HG03108 (cell line): ENCODE results near the gene ITGB5.
A peak's percentile ranks its signal among the peaks of the same experiment; 100 is the strongest.
"Not testable (repeated sequence)": the region's sequence is repeated elsewhere in the genome, so short reads cannot be mapped to it uniquely, and the experiment has no call there.

Source experiments
- ATAC-seq: cut with Tn5 transposase; IDR thresholded peaks from one replicate; pipeline ENCODE4 v1.9.1; 2021; ENCODE audit warnings: moderate library complexity; ENCODE audit not compliant: unreplicated experiment

ITGB5 gene

DNA sequence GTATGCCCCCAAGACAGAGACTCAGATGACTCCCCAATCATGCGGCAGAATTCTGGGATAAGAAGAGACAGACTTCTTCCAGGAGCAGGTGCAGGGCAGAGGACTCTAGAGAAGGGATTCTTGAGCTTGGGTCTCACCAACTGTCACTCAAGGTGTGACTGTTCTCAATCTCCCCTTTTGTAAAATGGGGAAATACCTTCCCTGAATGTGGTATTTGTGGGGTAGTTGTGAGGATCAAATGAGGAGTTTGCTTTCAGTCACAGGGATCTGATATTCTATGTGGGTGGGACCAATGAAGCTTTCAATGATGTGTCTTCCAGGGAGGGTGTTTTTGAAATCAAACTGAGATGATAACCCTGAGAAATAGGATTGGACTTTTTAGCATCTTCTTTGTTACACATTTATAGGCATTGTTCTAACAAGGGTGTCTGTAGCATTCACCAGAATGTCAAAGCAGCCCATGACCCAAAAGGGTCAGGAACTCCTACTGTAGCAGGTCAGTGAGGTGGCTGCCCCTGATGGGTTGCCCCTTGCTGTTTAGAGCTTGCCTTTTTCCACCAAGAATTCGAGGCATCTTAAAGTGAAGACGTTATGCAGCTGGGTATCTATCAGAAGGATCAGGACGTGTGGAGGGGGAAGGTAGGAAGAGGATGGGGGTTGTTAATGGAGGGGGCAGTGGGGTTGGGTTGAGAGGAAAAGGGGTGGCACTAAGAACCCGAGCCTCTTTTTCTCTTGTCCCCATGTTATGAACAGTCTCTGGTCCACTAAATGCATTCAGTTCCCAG lies 128.1 kb downstream of the ITGB5 start:
- ATAC-seq, result no peak

DNA sequence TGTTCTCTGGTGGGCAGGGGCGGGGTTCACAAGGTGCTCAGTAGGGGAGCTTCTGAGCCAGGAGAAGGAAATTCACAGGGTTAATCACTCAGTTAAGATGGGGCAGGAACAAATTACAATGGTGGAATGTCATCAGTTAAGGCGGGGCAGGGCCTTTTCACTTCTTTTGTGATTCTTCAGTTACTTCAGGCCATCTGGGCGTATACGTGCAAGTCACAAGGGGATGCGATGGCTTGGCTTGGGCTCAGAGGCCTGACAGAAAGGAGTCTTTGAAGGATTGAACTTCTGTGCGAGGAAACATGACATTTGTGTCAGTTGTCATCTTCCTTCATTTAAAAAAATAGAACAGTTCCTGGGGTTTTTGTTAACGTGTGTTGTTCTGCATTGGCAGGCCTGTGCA lies 129.2 kb downstream of the ITGB5 start:
- not testable (repeated sequence) for ATAC-seq

DNA sequence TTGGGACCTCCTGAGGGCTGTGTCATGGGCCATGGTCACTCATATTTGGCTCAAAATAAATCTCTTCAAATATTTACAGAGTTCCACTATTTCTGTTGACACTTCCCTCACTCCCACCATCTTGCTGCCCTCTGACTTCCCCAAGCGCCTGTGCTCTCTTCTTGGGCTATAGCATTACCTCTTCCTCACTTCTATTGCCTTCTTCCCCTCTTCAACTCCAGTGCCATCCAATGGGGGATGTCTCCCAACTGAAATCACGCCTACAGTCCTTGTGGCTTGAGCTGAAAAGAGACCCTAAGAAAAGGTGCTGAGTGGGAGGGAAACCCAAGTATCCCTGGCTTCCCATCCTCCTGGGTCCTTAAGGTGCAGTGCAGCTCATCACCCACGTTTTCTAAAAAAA lies 135.1 kb downstream of the ITGB5 start:
- ATAC-seq, result no peak

DNA sequence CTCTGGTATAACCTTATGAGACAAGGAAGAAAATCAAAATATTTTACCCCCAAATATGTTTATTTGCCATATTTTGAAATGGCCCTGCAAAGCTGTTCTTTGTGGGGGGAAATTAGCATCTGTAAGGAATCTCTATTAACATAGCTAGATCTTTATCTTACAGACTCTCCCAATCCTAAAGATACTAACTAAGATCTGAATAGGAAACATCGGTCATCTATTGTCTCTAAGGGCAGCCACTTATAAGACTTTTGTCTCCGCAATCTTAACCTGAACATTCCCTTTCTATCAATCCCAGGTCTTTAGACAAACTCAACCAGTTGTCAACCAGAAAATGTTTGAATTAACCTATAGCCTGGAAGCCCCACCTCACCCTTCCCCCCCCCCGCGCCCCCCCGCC lies 135.7 kb downstream of the ITGB5 start:
- ATAC-seq, result no peak

DNA sequence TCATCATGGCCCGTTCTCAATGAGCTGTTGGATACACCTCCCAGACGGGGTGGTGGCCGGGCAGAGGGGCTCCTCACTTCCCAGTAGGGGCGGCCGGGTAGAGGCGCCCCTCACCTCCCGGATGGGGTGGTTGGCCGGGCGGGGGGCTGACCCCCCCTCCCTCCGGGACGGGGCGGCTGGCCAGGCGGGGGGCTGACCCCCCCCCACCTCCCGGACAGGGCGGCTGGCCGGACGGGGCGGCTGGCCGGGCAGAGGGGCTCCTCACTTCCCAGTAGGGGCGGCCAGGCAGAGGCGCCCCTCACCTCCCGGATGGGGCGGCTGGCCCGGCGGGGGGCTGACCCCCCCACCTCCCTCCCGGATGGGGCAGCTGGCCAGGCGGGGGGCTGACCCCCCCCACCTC lies 137.3 kb downstream of the ITGB5 start:
- ATAC-seq, result not testable (repeated sequence)

DNA sequence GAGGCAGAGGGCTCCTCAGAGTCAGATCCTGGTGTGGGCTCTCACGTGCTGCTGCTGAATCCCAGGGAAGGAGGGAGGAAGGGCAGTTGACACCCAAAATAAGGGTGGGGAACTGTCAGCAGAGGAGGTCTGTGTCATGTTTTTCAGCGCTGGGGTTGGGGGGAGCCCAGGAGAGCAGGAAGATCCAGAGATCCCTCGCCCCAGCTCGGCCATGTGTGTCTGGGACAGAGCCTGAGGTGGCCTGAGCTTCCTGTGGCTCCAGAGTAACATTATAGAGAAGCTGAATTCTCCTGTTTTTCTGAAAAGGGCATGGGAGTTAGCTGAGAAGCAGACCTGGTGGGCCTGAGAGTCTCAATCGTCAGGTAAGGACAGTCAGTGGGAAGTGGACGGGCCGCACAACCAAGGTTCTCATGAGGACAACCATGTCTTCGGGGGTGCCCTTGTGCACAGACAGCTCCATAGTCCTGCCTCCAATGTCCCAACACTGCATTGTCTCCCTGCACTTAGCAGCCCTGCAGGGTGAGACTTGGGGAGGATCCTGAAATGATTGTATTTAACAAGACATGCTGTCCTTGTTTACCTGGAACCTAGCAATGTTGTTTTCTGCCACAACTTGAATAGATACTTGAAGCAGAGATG lies 138.5 kb downstream of the ITGB5 start:
- no peak for ATAC-seq

DNA sequence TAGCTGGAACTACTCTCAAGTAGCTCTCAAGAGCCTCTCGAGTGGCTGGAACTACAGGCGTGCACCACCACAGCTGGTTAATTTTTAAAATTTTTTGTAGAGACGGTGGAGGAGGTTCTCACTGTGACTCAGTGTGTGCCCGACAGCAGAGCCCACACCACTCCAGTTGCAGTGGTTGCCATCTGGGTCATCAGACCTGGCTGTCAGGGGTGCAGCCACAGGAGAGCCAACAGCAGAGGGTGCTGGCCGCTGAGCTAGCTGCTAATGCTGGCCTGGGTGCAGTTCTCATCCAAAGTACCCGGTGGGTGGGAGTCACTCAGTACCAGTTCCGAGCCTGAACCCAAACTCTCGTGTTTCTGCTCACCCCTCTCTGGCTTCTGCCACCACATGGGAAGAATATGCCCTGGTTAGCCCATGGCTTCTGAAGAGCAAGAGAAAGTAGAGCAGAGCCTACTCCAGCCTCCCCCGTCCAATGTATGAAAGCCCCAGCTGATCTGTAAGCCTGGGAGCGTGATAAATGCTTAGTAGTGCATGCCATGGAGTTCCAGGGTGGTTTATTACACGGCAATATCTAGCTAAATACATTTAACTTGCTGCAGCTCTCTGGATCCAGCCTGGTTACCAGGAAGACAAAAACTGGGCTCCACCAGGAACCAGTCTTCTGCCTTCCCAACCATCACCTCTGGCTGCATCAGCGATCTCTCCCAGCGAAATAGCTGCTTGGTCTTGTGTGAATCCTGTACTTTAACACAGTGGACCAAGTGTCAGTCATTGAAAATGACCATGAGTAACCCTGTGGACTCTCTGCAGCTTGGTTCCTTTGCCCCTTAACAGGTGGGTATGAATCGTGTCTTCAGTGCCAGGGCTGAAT lies 139.8 kb downstream of the ITGB5 start:
- no peak for ATAC-seq

DNA sequence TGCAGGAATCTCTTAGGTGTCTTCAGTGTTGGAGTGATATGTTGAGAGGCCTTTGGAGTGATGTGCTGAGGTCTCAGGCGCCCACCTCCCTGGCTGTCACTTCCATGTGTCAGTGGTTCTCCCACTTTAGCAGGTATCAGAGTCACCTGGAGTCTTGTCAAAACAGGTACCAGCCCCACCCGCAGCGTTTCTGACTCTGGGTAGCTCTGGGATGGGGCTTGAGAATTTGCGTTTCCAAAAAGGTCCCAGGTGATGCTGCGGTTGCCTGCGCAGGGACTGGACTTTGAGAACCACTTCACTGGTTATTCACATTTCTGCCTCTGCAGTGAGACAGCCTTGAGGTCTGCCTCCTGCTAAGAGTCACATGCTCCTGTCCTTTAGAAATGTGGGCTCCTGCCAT lies 141.4 kb downstream of the ITGB5 start:
- ATAC-seq, result no peak

DNA sequence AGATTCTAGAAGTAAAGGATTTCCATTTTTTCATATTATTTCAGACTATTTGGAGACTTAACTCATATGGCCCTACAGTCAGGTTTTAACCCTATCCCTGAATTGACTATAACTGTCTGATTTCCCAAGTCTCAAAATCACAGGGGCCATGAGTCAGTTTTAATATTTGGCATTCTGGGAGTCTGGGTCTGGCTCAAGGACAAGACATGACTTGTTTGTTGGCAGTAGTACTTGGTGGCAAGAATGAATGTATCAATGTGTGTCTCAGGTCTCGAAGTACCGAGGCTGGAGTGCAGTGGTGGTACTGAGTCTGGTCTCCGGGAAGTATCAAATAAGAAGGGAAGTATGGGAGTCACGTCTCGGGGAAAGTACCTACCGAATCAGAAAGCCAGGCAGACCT lies 146.1 kb downstream of the ITGB5 start:
- ATAC-seq, result no peak

DNA sequence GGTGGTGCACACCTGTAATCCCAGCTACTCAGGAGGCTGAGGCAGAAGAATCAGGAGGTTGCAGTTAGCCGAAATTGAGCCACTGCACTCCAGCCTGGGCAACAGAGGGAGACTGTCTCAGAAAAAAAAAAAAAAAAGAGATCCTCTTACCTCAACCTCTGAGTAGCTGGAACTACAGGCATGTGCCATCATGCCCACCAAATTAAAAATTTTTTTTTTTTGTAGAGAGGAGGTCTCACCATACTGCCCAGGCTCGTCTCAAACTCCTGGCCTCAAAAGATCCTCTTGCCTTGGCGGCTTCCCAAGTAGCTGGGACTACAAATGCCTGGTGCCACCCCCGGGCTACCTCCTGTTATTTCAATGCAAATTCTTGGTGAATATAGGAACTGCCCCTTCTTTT lies 155.4 kb downstream of the ITGB5 start:
- ATAC-seq, result no peak

DNA sequence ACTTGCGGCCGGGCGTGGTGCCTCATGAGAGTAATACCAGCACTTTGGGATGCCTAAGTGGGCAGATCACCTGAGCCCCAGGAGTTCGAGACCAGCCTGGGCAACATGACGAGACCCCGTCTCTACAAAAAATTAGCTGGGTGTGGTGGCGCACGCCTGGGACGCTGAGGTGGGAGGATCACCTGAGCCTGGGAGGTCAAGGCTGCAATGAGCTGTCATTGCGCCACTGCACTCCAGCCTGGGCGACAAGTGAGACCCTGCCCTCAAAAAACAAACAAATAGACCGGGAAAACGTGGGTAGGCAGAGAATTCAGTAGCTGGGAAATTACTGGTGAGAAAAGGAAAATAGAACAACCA lies 156.2 kb downstream of the ITGB5 start:
- ATAC-seq, result no peak

DNA sequence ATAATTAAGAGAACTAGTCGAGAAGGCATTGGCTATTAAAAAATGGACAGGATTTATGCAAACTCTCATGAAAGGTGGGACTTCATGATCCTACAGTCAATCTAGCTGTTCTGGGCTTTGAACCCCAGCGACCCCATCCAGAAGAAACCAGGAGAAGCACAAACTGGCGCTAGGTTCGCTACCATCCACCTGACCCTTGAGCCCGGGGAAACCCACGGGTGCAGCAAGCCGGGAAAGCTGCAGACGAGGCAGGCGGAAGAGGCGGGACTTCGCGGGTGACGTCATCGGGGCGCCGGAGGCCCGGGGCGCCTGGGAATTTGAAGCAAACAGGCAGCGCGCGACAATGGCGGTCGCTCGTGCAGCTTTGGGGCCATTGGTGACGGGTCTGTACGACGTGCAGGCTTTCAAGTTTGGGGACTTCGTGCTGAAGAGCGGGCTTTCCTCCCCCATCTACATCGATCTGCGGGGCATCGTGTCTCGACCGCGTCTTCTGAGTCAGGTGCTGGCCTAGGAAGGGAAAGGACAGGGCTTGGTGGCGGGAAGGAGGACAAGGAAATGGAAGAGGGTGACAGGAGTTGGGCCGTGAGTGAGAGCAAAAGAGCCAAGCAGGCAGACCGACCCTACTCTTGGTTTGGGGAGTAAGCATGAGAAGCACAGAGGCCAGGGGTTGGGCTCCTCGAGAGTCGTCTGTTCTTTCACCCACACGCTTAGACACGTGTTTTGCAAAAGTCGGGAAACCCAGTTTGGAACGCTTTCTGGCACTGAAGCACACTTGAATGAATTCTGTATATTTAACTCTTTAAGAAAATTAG lies 156.8 kb downstream of the ITGB5 start, which contains the start of gene UMPS:
Gene UMPS, plus strand, starts transcription at position 324 of the 812 bp plus-strand sequence. Its CDS starts 20 bp downstream, at position 344.
- ATAC-seq, result peak; percentile 94

DNA sequence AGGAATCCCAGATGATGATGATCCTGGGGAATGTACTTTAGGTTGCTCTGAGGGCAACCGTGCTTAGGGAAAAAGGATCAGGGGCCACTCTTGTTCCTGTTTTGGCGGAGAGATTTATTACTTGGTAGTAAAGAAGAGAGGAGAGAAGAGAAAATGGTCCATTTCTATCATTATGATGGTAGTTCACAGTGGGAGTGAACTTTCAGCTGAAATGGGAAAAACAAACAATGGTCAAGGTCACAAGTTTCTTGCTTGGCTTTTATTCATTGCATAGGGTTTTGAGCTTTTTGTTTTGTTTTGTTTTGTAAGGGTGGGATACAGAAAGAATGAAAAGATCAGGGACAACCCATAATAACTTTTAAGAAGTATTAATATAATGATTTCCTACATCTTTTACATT lies 164.6 kb downstream of the ITGB5 start:
- no peak for ATAC-seq

DNA sequence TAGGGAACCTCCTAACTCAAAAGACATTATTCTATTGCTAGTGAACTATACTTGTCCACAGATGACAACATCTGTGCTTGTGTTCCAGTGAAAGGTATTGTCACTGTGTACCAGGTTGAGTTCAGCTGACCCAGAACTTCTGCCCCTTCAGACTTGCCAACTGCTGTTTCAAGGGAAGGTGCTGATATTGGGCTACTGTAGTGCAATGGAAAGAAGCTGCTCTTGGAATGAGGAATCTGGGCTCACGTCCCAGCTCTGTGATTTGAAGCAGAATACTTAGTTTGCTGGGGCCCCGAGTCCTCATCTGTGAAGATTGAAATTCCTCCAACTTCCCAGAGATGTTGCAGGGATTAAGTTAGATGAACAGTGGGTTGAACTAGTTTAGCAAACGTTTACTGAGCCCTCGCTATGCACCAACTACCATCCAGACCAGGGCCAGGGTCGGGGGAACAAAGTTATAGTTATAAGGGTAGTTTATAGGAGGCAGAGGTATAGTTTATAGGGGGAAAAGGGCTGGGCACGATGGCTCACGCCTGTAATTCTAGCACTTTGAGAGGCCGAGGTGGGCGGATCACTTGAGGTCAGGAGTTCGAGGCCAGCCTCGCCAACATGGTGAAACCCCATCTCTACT lies 172.8 kb downstream of the ITGB5 start:
- ATAC-seq, result no peak
